Measurements from ENCODE around the gene NXPH4.

Gene NXPH4

DNA sequence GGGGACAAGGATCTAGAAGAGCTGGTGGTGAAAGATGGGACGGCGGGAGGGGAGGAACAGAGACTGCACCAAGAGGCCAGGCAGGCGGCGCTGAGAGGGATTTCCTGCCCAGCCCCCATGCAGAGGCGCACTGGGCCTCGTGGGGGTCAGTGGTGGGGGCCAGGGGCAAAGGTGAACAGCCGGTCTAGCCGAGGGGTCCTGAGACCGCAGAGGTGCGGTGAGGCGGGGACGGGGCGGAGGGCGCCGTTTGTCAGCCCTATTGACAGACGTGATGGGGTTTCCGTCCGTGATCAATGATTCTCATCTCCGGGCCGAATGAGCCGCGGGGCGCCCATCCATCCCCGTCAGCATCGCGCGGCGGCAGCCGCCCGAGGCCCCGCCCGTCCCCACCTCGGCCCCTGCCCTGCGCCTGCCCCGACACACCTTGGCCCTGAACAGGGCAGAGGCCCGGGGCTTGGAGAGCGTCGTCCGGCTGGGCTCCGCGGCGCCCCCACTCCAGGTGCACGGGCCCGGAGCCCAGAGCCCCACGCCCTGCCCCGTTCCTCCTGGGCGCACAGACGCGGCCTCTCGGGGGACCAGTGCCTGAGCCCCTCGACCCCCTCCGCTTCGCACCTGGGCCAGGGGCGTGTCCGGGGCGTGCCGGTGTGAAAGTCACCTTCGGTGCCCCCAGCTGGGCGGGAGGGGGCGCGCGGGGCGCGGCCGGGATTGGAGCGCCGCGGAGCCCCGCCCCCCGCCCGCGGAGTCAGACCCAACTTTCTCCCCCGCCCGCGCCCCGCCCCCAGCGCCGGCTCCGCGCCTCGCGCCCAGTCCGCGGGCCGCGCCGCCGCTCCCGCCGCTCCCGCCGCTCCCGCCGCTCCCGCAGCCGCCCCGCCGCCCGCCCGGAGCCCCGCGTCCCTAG, at the start of gene NXPH4:
Gene NXPH4, plus strand, starts transcription at position 781 of the 898 bp plus-strand sequence. CDS start 176 bp downstream, outside the sequence.
- H3K4me1 ChIP-seq (ENCODE audit: control insufficient read depth, insufficient read depth, low read length): peaks cover 28% of the 10 kb centered on the region
- peaks cover 72% of the 10 kb centered on the region for H3K27me3 ChIP-seq (ENCODE audit: control insufficient read depth, insufficient read depth, low read length)
- H3K4me3 ChIP-seq (ENCODE audit: low read length): no peak within 1 kb of the TSS
- no peaks in the 10 kb centered on the region for H3K36me3 ChIP-seq (ENCODE audit: control insufficient read depth, insufficient read depth, low read length)
- no peak within 1 kb of the TSS for H3K9ac ChIP-seq (ENCODE audit: low read length)
- no peaks in the 10 kb centered on the region for H3K9me3 ChIP-seq (ENCODE audit: control insufficient read depth, low read length)

DNA sequence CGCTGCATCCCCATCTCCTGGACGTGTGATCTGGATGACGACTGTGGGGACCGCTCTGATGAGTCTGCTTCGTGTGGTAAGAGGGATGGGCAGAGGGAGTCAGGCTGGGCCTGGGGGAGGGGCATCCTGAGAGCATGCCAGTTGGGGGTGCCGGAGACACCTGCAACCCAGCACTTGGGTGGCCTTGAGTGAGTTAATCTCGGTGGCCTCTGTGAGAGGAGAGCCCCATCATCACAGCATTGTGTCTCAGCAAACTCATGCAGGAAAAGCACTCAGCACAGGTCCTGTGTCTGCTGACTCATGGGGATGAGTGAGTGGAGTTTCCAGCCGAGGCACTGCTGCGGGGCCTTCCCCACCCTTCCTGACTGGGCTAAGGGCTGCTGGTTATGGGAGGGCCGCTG, 49.6 kb upstream of the NXPH4 start:
- Histone ChIP-seq H3K4me3 (ENCODE audit: low read length) (no peak overlapping the region), H3K27me3 (ENCODE audit: control insufficient read depth, insufficient read depth, low read length) (no peaks in the 10 kb centered on the region), H3K9ac (ENCODE audit: low read length) (no peak overlapping the region), H3K9me3 (ENCODE audit: control insufficient read depth, low read length) (no peaks in the 10 kb centered on the region), H3K4me1 (ENCODE audit: control insufficient read depth, insufficient read depth, low read length) (no peaks in the 10 kb centered on the region), H3K36me3 (ENCODE audit: control insufficient read depth, insufficient read depth, low read length) (peaks cover 11% of the 10 kb centered on the region)

DNA sequence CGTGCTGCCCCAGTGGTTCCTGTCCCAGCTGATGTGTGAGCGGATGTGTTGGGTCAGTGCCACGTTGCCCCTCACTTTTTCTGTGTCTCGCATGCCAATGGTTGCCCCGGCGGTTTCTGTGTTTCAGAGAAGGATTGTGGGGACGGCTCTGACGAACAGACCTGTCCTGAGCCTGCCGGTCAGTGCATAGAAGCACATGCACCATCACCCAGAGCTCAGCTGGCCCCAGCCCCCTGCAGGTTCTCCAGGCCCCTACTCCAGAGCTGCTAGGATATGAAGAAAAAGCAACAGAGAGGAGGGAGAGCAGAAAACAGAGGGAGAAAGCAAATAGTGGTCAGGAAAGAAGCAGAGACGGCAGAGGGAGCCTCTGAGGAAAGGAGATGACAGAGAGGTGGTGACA, 48.5 kb upstream of the NXPH4 start:
- Histone ChIP-seq H3K9me3 (ENCODE audit: control insufficient read depth, low read length) (no peaks in the 10 kb centered on the region), H3K4me3 (ENCODE audit: low read length) (no peak overlapping the region), H3K36me3 (ENCODE audit: control insufficient read depth, insufficient read depth, low read length) (peaks cover 7% of the 10 kb centered on the region), H3K27me3 (ENCODE audit: control insufficient read depth, insufficient read depth, low read length) (no peaks in the 10 kb centered on the region), H3K4me1 (ENCODE audit: control insufficient read depth, insufficient read depth, low read length) (no peaks in the 10 kb centered on the region), H3K9ac (ENCODE audit: low read length) (no peak overlapping the region)

DNA sequence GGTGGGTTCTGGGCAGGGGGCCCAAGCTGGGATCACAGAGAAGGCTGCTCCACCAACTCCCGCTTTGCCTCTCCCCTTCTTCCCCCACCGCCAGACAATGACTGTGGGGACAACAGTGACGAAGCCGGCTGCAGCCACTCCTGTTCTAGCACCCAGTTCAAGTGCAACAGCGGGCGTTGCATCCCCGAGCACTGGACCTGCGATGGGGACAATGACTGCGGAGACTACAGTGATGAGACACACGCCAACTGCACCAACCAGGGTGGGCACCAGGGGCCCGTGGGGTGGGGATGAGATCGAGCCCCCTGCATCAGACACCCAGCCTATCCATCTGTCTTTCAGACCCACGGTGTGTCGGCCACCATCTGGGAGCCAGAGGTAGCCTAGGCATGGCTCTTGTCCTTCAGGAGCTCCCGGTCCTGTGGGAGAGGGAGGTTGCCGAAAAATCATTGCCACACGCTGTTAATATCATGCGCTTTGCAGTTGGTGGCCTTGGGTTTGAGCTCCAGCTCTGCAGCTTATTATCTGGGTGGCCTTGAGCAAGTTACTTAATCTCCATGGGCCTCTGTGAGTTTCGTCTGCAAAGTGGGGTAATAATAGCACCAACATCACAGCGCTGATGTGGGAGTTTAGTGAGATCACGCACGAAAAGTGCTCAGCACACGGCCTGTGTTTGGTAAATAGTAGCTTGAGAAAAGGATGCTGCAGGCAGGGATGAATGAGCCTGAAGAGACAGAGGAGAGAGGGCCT, 47.4 kb upstream of the NXPH4 start:
- no peak overlapping the region for H3K4me3 ChIP-seq (ENCODE audit: low read length)
- no peaks in the 10 kb centered on the region for H3K9me3 ChIP-seq (ENCODE audit: control insufficient read depth, low read length)
- H3K36me3 ChIP-seq (ENCODE audit: control insufficient read depth, insufficient read depth, low read length): peaks cover 17% of the 10 kb centered on the region
- H3K9ac ChIP-seq (ENCODE audit: low read length): no peak overlapping the region
- H3K4me1 ChIP-seq (ENCODE audit: control insufficient read depth, insufficient read depth, low read length): peaks cover 2% of the 10 kb centered on the region
- H3K27me3 ChIP-seq (ENCODE audit: control insufficient read depth, insufficient read depth, low read length): no peaks in the 10 kb centered on the region

GRCh38 chr12:57169969-57170368, 46.6 kb upstream of the NXPH4 start:
- Histone ChIP-seq H3K27me3 (ENCODE audit: control insufficient read depth, insufficient read depth, low read length) (no peaks in the 10 kb centered on the region), H3K9ac (ENCODE audit: low read length) (no peak overlapping the region), H3K36me3 (ENCODE audit: control insufficient read depth, insufficient read depth, low read length) (peaks cover 21% of the 10 kb centered on the region), H3K9me3 (ENCODE audit: control insufficient read depth, low read length) (no peaks in the 10 kb centered on the region), H3K4me3 (ENCODE audit: low read length) (no peak overlapping the region), H3K4me1 (ENCODE audit: control insufficient read depth, insufficient read depth, low read length) (peaks cover 8% of the 10 kb centered on the region)

DNA sequence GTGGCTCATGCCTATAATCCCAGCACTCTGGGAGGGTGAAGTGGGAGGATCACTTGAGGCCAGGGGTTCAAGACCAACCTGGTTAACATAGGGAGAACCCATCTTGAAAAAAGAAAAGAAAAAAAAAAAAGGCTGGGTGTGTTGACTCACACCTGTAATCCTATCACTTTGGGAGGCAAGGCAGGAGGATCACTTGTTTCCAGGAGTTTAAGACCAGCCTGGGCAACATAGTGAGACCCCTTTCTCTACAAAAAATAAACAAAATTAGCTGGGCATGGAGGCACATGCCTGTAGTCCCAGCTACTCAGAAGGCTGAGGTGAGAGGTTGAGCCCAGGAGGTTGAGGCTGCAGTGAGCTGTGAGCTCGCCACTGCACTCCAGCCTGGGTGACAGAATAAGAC, 46.2 kb upstream of the NXPH4 start:
- no peak overlapping the region for H3K9ac ChIP-seq (ENCODE audit: low read length)
- H3K4me1 ChIP-seq (ENCODE audit: control insufficient read depth, insufficient read depth, low read length): peaks cover 12% of the 10 kb centered on the region
- no peaks in the 10 kb centered on the region for H3K27me3 ChIP-seq (ENCODE audit: control insufficient read depth, insufficient read depth, low read length)
- H3K36me3 ChIP-seq (ENCODE audit: control insufficient read depth, insufficient read depth, low read length): peaks cover 21% of the 10 kb centered on the region
- no peak overlapping the region for H3K4me3 ChIP-seq (ENCODE audit: low read length)
- no peaks in the 10 kb centered on the region for H3K9me3 ChIP-seq (ENCODE audit: control insufficient read depth, low read length)

GRCh38 chr12:57170927-57171326, 45.7 kb upstream of the NXPH4 start:
- Histone ChIP-seq H3K9ac (ENCODE audit: low read length) (no peak overlapping the region), H3K9me3 (ENCODE audit: control insufficient read depth, low read length) (no peaks in the 10 kb centered on the region), H3K4me1 (ENCODE audit: control insufficient read depth, insufficient read depth, low read length) (peaks cover 17% of the 10 kb centered on the region), H3K4me3 (ENCODE audit: low read length) (no peak overlapping the region), H3K36me3 (ENCODE audit: control insufficient read depth, insufficient read depth, low read length) (peaks cover 23% of the 10 kb centered on the region), H3K27me3 (ENCODE audit: control insufficient read depth, insufficient read depth, low read length) (no peaks in the 10 kb centered on the region)

DNA sequence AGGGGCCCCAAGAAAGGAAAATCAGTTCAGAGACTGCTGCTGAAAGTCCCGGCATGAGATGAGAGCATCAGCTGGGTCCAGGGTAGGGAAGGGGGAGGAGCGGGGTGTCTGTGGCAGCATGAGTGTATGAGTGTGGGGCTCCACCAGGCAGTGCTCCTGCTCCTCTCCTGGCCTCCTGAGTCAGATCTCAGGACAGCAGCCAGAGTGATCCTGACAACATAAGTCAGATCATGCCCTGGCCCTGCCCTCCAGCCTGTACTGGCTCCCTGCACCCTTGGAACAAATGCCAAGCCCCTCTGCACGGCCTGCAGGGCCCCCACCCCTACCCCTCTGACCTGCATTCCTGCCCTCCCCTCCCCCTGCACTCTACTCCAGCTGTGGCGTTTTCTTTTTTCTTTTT, 44.9 kb upstream of the NXPH4 start:
- H3K9me3 ChIP-seq (ENCODE audit: control insufficient read depth, low read length): no peaks in the 10 kb centered on the region
- H3K27me3 ChIP-seq (ENCODE audit: control insufficient read depth, insufficient read depth, low read length): no peaks in the 10 kb centered on the region
- no peak overlapping the region for H3K4me3 ChIP-seq (ENCODE audit: low read length)
- peaks cover 23% of the 10 kb centered on the region for H3K36me3 ChIP-seq (ENCODE audit: control insufficient read depth, insufficient read depth, low read length)
- H3K9ac ChIP-seq (ENCODE audit: low read length): no peak overlapping the region
- H3K4me1 ChIP-seq (ENCODE audit: control insufficient read depth, insufficient read depth, low read length): peaks cover 22% of the 10 kb centered on the region

GRCh38 chr12:57173089-57173488, 43.5 kb upstream of the NXPH4 start:
- H3K27me3 ChIP-seq (ENCODE audit: control insufficient read depth, insufficient read depth, low read length): no peaks in the 10 kb centered on the region
- peaks cover 29% of the 10 kb centered on the region for H3K4me1 ChIP-seq (ENCODE audit: control insufficient read depth, insufficient read depth, low read length)
- no peak overlapping the region for H3K4me3 ChIP-seq (ENCODE audit: low read length)
- H3K36me3 ChIP-seq (ENCODE audit: control insufficient read depth, insufficient read depth, low read length): peaks cover 33% of the 10 kb centered on the region
- H3K9ac ChIP-seq (ENCODE audit: low read length): no peak overlapping the region
- H3K9me3 ChIP-seq (ENCODE audit: control insufficient read depth, low read length): no peaks in the 10 kb centered on the region

DNA sequence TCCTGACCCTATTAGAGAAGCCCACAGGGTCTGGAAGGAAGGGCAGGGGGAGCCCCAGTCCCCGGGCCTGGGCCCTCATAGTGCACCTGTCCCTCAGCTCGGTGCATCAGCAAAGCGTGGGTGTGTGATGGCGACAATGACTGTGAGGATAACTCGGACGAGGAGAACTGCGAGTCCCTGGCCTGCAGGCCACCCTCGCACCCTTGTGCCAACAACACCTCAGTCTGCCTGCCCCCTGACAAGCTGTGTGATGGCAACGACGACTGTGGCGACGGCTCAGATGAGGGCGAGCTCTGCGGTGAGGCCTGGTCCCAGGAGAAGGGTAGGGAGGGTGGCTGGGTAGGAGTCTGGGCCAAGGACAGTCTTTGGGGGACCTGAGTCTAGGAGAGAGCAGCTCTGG, 42.9 kb upstream of the NXPH4 start:
- Histone ChIP-seq H3K36me3 (ENCODE audit: control insufficient read depth, insufficient read depth, low read length) (peaks cover 33% of the 10 kb centered on the region), H3K9ac (ENCODE audit: low read length) (no peak overlapping the region), H3K9me3 (ENCODE audit: control insufficient read depth, low read length) (no peaks in the 10 kb centered on the region), H3K27me3 (ENCODE audit: control insufficient read depth, insufficient read depth, low read length) (no peaks in the 10 kb centered on the region), H3K4me1 (ENCODE audit: control insufficient read depth, insufficient read depth, low read length) (peaks cover 29% of the 10 kb centered on the region), H3K4me3 (ENCODE audit: low read length) (no peak overlapping the region)

- Histone ChIP-seq H3K9ac (ENCODE audit: low read length) (peak overlapping the region; percentile 10), H3K4me3 (ENCODE audit: low read length) (no peak overlapping the region), H3K27me3 (ENCODE audit: control insufficient read depth, insufficient read depth, low read length) (no peaks in the 10 kb centered on the region), H3K9me3 (ENCODE audit: control insufficient read depth, low read length) (no peaks in the 10 kb centered on the region), H3K36me3 (ENCODE audit: control insufficient read depth, insufficient read depth, low read length) (peaks cover 33% of the 10 kb centered on the region), H3K4me1 (ENCODE audit: control insufficient read depth, insufficient read depth, low read length) (peaks cover 29% of the 10 kb centered on the region)
These were observed 41.0 kb upstream of the NXPH4 start for GRCh38 chr12:57175428-57176138.

- Histone ChIP-seq H3K36me3 (ENCODE audit: control insufficient read depth, insufficient read depth, low read length) (peaks cover 33% of the 10 kb centered on the region), H3K4me3 (ENCODE audit: low read length) (no peak overlapping the region), H3K9ac (ENCODE audit: low read length) (no peak overlapping the region)
These were observed 40.5 kb upstream of the NXPH4 start for GRCh38 chr12:57176139-57176477.

More at GRCh38 chr12:57176139-57176477, 40.5 kb upstream of the NXPH4 start:
- Histone ChIP-seq H3K27me3 (ENCODE audit: control insufficient read depth, insufficient read depth, low read length) (no peaks in the 10 kb centered on the region), H3K9me3 (ENCODE audit: control insufficient read depth, low read length) (no peaks in the 10 kb centered on the region), H3K4me1 (ENCODE audit: control insufficient read depth, insufficient read depth, low read length) (peaks cover 29% of the 10 kb centered on the region)
